DMS153 treated with DMSO at 0.1 percent for 48 hours (cell line): ENCODE results near the gene ZEB2.

Source experiments
- DNase-seq: peaks from one replicate; lab custom pipeline; 2025; ENCODE audit not compliant: unreplicated experiment; lab: John Stamatoyannopoulos, UW

Gene ZEB2

DNA sequence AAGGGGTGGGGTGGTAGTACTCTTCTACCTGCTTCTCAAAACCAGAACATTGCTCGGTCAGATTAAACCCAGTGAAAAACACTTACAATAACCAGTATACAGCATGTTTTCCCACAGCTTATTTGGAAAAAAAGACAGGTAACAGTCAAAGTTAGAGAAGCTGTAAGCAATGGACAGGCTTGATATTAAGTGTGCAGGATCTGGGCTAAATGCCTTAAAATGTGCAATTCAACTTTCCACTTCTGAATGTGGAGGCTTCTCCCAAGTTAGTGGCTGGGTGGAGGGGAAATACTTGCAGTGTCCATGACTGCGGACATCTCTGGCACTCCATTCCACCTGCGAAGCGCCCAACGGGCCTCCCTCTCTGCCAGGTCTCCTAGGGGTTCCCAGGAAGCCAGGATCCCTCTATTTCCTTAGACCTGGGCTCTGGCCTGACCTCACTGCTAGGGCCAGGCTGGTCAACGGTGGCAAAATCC lies 5.3 kb downstream of the ZEB2 start:
- DNase-seq = no peak

DNA sequence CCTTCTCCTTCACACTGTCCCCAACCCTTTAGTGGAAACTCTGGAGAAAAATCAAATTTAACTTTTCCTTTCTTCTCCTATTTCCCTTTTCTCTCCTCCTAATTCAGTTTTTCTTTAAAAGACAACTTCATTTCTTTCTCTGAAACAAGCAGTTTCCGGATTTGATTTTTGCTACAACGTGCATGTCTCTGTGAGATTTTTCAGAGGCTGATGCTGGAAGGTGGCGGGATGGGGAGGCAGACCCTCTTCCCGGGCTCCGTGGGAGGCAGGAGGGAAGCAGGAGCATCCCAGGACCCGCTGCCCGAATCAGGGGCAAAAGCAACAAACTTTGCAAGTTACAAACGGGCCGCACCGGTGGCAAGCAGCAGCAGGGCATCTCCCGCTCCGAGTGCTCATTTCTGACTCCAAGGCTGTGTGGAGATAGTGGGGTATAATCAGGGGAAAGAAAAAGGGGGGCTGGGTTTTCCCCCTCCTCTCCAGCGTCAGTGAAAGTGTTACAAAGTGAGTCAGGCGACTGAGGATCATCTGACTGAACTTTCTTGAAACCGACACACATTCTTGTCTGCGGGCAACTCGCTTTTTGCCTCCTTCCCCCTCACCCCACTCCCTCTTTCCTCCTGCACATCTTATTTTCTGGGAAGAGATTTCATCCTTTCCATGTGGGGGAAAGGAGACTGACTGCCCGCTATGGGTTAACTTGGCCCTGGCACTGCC lies 6.4 kb downstream of the ZEB2 start:
- no peak for DNase-seq

DNA sequence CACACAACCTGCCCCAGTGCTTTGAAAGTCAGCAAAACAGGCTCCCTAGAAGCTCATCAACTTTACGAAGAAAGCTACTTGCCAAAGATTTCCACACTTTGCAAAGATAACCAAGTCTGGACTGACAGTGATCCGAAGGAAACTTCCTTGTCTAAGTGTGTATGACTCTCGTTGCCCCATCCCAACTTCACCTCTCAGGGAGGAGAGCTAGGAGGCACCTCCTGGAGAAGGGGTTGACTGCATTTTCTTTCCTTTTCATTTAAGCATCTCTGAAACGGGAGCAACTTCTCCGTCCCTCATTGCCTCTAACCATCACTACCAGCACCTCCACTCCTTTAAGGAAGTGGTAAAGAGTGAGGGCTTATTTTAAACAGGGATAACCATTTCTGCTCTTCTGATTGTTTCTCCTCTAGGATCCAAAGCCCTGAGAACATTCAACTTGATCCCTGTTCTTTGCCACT lies 7.0 kb downstream of the ZEB2 start:
- DNase-seq = no peak

DNA sequence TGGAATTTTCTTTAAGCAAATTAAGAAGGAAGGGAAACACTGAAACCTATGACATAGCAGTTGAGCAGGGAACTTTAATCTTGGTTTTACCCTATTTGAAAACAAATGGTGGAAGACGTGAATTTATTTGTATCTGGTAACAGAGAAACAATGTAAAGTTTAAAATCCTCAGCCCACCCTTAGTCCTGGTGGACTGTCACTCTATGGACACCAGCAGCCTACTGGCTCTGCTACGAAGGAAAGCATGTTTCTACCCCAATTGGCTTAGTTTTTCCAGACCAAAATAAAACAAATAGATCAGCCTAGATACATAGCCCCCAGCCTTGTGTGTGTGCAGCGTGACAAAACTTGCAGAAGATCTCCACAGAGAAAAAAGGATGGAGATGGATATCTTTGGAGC lies 7.4 kb downstream of the ZEB2 start:
- no peak for DNase-seq

DNA sequence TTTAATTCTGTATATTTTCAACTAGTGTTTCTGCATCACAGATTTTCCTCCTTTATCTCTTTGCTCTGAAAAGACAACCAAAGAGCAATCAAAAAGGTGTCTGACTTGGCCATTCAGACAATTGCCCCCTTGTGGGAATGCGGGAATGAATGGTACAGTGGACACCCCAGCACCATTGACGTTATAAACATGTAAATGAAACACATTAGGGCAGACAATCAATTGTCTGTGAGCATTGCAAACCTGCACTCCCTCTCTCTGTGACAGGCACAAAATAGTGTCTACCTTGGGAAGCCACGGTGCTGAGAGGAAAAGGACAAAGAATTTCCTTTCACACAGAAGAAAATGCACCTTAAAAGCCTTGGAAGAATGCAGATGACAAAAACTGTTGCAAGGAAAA lies 8.0 kb downstream of the ZEB2 start:
- DNase-seq = no peak

DNA sequence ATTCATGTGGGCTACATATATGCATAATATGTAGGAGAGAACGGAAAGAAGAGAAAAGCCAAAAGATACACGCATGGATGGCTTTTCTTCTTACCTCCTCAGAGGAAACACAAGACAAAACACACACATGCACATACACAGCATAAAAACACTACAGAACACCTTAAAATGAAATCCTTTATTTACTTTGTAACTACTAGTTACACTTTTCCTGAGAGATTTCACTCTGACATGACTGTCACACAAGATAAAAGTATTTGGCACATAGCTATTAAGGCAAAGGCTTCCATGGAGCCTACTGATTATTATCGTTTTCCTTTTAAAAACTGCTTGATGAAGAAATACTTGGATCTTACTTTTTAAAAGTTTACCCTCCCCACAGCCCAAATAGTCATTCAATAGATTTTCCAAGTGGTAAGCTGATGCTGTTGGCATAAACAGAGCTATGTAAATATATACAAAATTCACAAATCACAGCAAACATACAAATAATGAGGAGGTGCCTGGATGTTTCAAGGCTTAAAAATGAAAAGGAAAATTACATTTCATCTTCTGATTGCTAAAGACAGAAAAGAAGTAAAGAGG lies 8.6 kb downstream of the ZEB2 start:
- DNase-seq = no peak

DNA sequence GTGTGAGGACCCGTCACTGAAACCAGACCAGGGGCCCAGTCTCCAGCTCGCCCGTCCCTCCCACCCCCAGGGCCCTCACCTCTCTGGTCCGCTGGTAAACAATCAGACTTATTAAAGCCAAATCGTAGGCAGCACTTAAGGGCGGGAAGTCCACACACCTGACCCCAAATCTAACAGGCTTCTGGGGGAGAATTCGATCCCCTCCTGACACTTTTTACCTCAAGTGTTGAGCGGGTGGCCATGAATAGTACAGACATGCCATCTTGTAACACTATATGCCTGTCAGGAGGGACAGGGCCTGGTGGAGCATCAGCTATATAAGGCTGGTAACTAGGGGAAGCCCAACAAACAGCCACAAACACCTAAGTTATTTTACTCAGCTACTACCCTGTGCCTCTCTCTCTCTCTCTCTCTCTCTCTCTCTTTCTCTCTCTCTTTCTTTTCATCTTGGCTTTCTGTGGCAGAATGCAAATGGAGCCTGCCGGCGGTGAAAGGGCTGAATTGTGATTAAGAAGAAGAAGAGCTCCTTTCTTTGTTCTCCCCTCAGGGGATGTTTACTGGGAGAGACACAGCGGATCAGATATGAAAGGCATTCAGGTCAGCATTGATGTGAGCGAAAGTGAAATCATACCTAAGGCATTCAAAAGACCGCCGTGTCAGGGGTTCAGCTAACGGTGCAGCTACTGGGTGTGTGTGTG lies 9.5 kb downstream of the ZEB2 start:
- no peak for DNase-seq

DNA sequence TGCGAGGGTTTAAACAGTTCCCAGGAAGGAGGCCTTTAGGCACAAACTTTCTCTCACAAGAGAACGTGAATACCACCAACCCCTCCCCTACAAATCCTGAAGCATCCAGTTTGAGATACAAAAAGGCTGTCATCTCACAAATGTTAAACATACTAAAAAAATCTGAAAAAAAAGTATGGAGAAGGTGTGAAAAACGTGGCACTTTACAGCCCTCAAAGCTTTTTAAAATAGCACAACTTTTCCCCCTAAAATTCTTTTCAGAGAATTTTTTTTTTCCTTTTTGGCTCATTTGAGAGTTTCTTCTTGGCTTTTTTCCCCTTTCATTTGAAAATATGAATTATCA lies 10.1 kb downstream of the ZEB2 start:
- DNase-seq = no peak

DNA sequence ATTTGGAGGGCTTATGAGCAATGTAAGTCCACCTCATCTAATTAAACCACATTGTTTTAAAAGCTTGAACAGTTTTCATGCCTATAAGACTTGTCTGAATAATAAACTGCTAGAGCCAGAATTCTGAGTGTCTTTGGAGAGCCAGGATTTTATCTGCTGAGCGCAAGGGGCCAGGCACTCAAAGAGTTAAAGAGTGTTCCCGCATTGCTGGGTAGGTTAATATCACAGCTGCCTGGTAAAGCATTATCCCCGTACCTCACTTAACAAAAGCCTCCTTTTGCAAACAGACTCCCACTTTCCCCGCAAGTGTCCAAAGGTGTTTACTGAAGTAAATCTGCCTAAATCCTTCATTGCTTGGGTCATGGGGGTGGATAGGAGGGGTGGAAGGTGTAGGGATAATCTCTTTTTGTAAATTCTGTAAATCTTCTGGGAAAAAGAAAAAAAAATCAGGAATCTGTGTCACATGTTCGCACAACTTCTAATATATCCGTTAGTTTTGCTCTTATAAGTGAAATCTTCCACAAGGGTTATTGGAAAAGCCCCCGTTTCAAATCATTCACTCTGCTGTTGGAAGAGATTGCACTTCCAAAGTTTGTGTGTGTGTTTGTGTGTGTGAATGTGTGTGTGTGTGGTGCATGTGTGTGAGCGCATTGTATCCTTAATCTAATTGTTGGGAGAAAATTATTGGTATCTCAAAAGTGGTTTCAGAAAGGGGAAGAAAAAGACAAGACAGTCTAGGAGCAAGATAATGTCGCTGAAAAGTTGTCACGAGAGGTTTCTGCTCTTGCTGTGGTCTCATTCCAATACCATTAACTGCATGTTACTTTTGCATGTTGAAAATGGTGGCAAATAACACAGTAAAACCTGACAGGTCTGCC lies 10.7 kb downstream of the ZEB2 start:
- no peak for DNase-seq

DNA sequence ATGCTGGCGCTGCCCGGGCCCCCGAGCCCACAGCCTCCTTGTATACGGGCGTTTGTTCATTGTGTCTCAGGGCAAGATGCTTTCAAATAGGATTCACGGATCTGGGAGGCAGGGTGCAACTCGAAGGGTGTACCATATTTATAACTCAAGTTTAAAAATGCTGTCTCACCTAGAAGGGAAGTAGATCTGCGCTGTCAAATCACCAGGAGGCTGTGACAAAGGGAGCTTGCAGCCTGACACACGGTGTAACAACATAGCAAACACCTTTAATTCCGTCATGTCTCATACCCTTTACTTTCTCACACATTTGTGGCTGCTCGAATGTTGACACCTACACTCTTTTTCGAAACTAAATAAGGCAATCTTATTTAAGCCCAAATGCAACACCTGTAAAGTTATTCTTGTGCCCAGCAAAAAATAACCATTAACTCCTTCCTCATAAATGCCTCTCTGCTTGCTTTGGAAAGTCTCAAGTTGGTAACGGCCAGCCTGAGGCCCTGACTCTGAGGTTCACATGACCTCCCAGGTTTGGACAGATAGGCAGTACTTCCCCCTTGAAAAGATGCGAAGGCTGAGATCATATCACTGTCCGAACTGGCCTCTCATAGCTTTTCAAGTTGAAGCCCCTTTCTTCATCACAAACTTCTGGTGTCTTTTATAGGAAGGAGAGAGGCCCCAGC lies 11.6 kb downstream of the ZEB2 start:
- DNase-seq = no peak

DNA sequence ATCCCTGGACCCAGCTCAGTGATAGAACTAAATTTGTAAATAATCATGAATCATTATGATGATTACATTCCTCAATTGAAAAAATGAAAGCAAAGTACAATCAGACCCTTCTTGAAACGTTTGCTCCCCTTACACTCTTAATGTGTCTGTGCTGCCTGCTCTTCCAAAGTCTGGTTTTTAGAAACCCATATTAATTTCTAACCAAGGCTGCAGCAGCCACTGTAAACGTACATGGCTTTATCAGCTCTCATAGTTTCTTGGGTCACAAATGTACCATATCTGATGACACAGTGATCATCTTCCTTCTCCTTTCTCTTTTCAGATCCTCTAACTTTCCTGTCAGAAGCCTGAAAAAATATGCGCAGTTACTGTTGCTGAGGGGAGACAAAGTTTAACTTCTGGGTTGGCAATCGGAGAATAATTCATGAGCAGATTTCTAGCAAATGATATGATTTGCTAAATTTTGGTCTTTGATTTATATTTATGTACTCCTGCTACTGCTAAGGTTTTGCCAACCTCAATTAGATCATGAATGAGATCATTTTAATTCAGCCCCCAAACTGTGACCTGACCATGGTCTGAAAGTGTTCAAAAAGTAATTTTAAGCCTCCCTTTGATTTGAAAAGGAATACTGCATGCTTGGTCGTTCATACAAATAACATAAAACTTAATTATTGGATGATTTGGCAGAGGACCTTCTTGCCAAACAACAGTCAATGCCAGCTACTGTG lies 12.3 kb downstream of the ZEB2 start:
- no peak for DNase-seq

DNA sequence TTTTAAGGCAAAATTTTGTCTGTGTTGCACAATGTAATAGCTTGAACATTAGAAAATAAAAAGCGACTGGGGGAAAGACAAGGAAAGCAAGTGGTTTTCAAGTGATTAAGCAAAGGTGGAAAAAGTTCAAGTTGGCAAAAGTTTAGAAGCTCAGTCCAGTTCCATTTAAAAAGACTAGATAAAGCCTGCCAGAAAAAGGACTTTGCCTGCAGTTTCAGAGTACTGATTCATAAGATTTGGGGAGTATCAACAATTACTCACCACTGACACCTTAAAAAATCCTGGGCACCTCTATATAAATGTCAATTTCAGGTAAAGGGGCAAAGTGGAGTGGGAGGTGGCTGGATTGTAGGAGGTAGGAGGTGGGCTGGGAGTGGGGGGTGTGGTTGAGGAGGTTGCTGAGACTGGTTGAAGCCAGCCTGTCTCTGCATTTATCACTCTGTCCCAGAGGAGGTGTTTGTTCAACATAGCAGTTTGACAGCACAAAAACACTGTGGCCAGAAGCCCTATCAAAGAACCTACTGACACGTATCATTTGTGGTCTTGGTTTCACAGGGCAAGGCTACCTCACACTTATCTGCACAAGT lies 14.6 kb downstream of the ZEB2 start:
- no peak for DNase-seq

DNA sequence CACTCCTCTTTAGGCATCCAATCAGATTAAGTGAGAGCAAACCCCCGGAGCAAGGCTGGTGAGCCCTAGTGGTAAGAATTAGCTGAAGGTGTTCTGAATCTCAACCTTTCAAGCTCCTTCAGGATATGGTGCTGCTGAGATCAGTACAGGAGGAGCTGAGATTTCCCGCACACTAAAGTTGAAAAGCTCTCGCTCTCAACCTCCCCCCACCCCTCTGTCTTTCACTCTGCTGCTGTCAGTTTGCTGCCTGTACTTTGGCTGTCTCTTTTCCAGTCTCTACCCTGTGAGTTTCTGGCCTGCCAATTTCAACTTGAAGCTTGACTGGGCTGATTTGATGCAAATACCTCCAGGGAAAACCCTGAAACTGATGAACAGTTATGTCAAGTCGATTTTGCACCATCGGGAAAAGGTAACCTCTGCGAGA lies 15.7 kb downstream of the ZEB2 start:
- no peak for DNase-seq

DNA sequence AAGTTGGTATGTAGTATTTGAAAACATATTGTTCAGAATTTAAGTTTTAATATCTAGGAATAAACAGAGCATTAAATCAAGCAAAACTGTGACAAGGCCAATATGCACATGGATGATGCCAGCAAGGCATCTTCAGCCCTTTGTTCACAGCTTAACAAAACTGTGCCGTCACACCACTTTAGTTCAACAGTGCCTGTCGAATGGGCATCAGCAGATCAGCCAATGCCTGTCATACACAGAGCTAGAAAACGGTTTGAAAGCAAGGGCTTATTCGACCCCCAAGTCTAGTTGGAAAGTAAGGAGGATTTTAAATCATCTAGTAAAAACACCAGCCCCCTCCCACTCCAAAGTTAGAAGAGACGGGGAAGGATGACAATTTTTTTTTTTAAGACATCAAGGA lies 16.7 kb downstream of the ZEB2 start:
- DNase-seq = no peak

DNA sequence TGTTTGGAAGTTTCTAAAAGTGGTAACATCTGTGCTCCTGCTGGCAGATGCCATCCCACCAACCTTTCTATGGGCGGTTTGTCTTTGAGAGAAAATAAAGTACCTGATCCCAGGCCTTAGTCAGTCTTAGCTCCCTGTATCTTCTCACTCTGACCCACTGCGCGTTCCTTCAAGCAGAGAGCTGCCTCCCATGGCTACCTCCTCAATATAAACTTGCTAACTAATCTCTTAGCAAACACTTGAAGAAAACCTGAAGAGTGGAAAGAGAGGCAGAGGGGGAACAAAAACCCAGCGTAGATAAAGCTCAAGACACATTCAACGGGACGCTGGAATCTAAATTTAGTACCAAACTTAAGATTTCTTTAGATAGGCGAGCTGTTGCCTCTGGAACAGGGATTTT lies 17.6 kb downstream of the ZEB2 start:
- no peak for DNase-seq

DNA sequence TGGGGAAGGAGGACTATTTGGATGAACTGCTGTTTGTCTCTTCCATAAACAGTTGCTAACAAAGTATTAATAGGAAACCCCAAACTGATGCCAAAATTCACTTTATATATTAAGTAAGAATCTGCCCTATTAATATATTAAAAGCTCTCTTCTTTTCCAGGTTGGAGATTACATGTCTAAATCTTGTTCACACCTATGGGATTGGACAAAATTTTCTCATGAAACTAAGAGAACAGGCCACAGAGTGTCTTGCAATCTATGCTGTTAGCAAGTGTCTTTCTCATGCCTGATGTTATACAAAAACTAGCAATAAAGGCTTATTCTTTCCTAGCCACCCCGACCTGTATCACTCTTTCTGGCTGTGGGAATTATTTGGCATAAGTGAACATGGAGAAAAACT lies 18.3 kb downstream of the ZEB2 start:
- DNase-seq = no peak

DNA sequence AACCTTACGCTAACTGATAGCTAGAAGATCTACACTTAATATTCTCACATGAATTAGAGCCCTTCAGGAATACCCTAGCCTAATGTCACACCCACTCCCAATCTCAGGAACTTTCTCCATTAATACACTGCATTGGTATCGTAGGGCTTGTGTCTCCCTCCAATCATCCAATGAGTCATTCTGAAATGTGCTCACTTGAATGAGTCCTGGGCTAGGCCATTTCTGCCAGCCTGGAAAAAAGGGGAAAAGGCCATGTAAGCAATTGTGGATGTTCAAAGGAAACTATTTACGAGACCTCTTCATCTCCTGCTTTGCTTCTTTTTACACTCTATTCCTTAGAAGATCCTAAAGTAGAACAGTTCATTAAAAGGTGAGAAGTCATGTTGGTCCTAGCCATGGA lies 18.8 kb downstream of the ZEB2 start:
- no peak for DNase-seq

DNA sequence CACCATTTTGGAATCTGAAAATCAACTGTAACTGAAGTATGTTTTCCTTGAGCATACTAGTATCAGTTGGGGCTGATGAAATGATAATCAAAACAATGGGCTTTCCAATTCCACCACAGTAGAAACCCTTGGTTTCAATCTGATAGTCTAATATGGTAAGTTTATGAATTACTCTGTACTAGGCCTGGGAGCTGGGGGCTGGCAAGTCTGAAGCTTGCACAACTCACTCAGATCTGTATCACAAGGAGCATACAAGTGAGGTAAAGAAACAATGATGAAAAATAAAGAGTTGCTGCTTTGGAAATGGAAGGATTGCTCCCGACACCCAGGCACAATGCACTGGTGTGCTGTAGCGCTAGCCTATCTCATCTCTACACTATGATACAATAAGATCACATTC lies 19.4 kb downstream of the ZEB2 start:
- DNase-seq = no peak

DNA sequence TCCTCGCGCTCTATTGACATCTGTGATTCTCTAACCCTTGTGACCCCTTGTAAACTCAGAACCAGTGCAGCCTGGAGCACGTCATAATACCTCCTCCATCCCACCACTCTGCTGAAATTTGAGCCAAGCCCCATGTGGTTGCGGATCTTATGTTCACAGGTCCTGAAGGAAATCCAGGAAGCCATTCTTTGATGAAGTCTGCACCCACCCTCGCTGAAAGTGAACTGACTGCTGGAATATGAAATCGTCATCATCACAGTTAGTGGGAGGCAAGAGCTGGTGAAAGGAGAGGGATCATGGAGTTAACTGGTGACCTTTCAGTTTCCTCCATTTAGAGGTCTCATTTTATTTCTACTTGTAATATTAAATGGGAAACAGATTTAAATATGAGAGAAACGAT lies 21.6 kb downstream of the ZEB2 start:
- no peak for DNase-seq
